Lower leg skin (tissue), 4 donors: Measurements from ENCODE around the gene BCAM. TPM values are rescaled to one million over a fixed set of nuclear protein-coding genes. Genes with fewer than 3 reads are reported as not detected.
"Not testable (repeated sequence)": the region's sequence is repeated elsewhere in the genome, so short reads cannot be mapped to it uniquely, and the experiment has no call there.

Experiments used
- DNase-seq, 2 donors: peaks; one replicate each; pipeline ENCODE4 v3.0.0-alpha.2; 2019; ENCODE audit warnings: low spot score in 2 of 2
- H3K4me3 ChIP-seq: fragments of 200-600 bp; sonication (generic); 2 replicates; pipeline ENCODE4 v1.5.1; 2017; ENCODE audit warnings: mild to moderate bottlenecking, low read depth; ENCODE audit not compliant: poor library complexity, severe bottlenecking
- POLR2A ChIP-seq, 2 donors: fragments of 450-650 bp; IDR thresholded peaks; one replicate each; pipeline ENCODE4 v1.6.1; 2016 to 2017; ENCODE audit warnings: antibody characterized with exemption in 2 of 2, mild to moderate bottlenecking in 1 of 2, moderate library complexity in 1 of 2
- WGBS, 2 donors: methylation state at CpG; one replicate each; pipeline ENCODE4 v1.1.5; 2018; 5-methylcytosine and 5-hydroxymethylcytosine counted together
- intact Hi-C: fragments of 100-400 bp; cut with DNase I; formaldehyde crosslinking; loops from one replicate; pipeline ENCODE4 v1.15.0; 2023; ENCODE audit warnings: low total_unique reads
- total RNA-seq, 4 donors: library from RNA; depleted of rRNA; stranded (reverse); fragments of >200 nt; gene quantifications; one replicate each; pipeline ENCODE4 v1.1.0, GENCODE V29; 2016
- TF ChIP-seq, protein P1 (sequence below), 3 donors: fragments of 450-650 bp; IDR thresholded peaks; one replicate each; pipeline ENCODE4 v1.5.1; 2016; ENCODE audit warnings: antibody characterized with exemption in 3 of 3, mild to moderate bottlenecking in 3 of 3, moderate library complexity in 2 of 3

The BCAM gene
- total RNA-seq, 4 donors from 2014 or later = 32.3 to 73.5 (median 58.0) TPM

DNA sequence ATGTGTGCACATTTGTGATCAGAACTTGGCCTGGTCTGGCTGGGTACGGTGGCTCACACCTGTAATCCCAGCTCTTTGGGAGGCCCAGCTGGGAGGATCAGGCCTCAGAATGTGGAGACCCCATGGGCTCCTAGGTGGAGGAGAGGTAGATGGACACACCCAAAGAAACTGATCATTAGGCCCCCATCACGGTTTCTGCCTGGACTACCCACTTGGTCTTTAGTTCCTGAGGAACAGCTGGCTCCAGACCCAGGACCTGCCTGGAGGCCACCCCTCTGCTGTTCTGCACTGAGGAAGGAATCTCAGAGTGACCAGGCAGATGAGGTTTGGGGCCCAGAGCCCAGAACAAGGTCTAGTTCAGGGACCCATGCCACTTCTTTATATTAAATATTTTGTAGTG, 29.8 kb upstream of the BCAM start:
- intact Hi-C loops = no loop called here
- no peak overlapping the region for H3K4me3 ChIP-seq
- DNase-seq = no peak
- WGBS, 2 donors = 100% methylated on average over 2 of the region's 2 CpGs
- TF ChIP-seq, protein P1, sequence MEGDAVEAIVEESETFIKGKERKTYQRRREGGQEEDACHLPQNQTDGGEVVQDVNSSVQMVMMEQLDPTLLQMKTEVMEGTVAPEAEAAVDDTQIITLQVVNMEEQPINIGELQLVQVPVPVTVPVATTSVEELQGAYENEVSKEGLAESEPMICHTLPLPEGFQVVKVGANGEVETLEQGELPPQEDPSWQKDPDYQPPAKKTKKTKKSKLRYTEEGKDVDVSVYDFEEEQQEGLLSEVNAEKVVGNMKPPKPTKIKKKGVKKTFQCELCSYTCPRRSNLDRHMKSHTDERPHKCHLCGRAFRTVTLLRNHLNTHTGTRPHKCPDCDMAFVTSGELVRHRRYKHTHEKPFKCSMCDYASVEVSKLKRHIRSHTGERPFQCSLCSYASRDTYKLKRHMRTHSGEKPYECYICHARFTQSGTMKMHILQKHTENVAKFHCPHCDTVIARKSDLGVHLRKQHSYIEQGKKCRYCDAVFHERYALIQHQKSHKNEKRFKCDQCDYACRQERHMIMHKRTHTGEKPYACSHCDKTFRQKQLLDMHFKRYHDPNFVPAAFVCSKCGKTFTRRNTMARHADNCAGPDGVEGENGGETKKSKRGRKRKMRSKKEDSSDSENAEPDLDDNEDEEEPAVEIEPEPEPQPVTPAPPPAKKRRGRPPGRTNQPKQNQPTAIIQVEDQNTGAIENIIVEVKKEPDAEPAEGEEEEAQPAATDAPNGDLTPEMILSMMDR (IDR thresholded peaks at IDR 0.05) = no peak
- no peak for TF ChIP-seq POLR2A (IDR thresholded peaks at IDR 0.05)

DNA sequence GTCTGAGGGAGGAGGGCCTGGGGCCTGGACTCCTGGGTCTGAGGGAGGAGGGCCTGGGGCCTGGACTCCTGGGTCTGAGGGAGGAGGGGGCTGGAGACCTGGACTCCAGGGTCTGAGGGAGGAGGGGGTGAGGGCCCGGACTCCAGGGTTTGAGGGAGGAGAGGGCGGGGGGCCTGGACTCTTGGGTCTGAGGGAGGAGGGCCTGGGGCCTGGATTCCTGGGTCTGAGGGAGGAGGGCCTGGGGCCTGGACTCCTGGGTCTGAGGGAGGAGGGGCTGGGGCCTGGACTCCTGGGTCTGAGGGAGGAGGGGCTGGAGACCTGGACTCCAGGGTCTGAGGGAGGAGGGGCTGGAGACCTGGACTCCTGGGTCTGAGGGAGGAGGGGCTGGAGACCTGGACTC, 27.2 kb upstream of the BCAM start:
- not testable (repeated sequence) for H3K4me3 ChIP-seq, DNase-seq
- WGBS, 2 donors = 70 to 80% methylated on average over 1 to 2 of the region's 2 CpGs
- intact Hi-C loops = loop anchor here (5.0 kb wide), 1 partner anchor 1766 kb away; no protein-coding TSS in a partner anchor

DNA sequence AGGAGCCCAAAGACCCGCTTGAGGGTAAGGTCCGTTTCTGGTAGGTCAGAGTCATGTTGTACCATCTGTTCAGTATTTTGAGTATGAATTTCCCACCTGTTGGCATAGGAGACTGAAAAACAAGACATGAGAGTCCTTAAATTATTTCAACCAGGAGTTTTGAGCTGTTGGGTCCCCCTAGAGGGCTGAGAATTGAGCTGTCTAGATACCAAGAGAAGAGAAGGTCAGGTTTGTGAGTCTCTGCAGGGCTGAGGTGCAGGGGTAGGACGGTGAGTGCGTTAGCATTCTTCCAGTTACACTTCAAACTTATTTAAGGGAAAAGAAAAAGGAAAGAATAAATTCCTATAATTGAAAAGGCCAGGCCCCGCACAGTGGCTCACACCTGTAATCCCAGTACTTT, 26.2 kb upstream of the BCAM start:
- TF ChIP-seq, protein P1 (IDR thresholded peaks at IDR 0.05) = no peak
- no peak for TF ChIP-seq POLR2A (IDR thresholded peaks at IDR 0.05)
- H3K4me3 ChIP-seq = no peak overlapping the region
- DNase-seq = no peak
- 91 to 97% methylated on average over 5 of the region's 5 CpGs for WGBS, 2 donors
- intact Hi-C loops = loop anchor here (5.0 kb wide), 1 partner anchor 1765 kb away; no protein-coding TSS in a partner anchor

DNA sequence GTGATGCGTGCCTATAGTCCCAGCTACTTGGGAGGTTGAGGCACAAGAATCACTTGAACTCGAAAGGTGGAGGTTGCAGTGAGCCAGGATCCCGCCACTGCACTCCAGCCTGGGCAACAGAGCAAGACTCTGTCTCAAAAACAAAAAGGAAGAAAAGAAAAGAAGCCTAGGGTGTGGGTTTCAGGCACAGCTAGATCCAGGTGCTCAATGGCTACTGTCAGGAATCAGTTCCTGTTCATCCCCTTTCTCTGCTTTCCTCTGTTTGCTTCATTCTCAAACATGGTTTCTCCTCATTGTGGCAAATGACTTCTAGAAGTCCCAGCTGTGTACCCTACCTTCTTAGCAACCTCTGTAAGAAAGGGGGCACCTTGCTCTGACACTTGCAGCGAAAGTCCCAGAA, 25.4 kb upstream of the BCAM start:
- TF ChIP-seq, protein P1 (IDR thresholded peaks at IDR 0.05) = no peak
- no peak for TF ChIP-seq POLR2A (IDR thresholded peaks at IDR 0.05)
- no peak for DNase-seq
- no peak overlapping the region for H3K4me3 ChIP-seq
- 96% methylated on average over 4 of the region's 4 CpGs for WGBS, 2 donors
- intact Hi-C loops = loop anchor here (5.0 kb wide), 1 partner anchor 1764 kb away; no protein-coding TSS in a partner anchor

DNA sequence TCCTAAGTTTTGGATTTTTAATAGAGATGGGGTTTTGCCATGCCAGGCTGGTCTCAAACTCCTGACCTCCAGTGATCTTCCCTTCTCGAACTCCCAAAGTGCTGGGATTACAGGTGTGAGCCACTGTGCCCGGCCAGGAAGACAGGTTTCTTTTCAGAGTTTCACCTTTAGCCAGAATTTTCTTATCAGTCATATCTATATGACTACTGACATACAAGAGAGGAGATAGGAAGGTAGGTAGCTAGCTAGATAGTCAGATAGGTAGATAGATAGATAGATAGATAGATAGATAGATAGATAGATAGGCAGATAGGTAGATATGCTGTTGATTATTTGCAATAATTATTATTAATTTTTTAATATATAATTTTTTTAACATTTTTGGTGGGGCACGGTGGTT, 23.6 kb upstream of the BCAM start:
- no peak for TF ChIP-seq POLR2A (IDR thresholded peaks at IDR 0.05)
- TF ChIP-seq, protein P1 (IDR thresholded peaks at IDR 0.05) = no peak
- intact Hi-C loops = no loop called here
- 70 to 79% methylated on average over 3 of the region's 3 CpGs for WGBS, 2 donors

DNA sequence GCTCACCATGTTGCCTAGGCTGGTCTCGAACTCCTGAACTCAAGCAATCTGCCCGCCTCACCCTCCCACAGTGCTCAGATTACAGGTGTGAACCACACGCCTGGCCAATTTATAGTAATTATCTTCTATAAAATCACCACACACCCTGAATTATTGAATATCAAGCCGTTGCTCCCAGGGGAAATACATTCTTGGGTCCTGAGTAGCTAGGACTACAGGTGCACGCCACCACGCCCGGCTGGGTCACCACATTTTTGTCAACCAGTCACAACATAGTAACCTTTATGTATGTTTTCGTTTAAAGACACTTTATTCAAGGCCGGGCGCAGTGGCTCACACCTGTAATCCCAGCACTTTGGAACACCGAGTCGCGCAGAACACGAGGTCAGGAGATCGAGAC, 22.9 kb upstream of the BCAM start:
- no peak overlapping the region for H3K4me3 ChIP-seq
- DNase-seq = no peak
- TF ChIP-seq, protein P1 (IDR thresholded peaks at IDR 0.05) = no peak
- TF ChIP-seq POLR2A (IDR thresholded peaks at IDR 0.05) = no peak
- intact Hi-C loops = no loop called here
- WGBS, 2 donors = 85 to 87% methylated on average over 15 of the region's 15 CpGs

More for the DNA sequence above, 23.6 kb upstream of the BCAM start:
- no peak overlapping the region for H3K4me3 ChIP-seq
- DNase-seq = no peak
